Retina (tissue), 1 donor: ENCODE data around the gene SGMS2.

Experiments
- DNase-seq: peaks from one replicate; pipeline ENCODE4 v3.0.0-alpha.2; 2016

Gene SGMS2

GRCh38 chr4:107824350-107825071 lies at the start of gene SGMS2:
Gene SGMS2, plus strand, starts transcription at chr4:107824932. Its CDS starts 70,622 bp downstream, at chr4:107895554.
- peak; percentile 84 for DNase-seq

- DNase-seq = no peak
These were observed 46.8 kb upstream of the SGMS2 start for GRCh38 chr4:107777890-107778289.

GRCh38 chr4:107778784-107779530 lies 45.8 kb upstream of the SGMS2 start:
- DNase-seq = no peak

DNA sequence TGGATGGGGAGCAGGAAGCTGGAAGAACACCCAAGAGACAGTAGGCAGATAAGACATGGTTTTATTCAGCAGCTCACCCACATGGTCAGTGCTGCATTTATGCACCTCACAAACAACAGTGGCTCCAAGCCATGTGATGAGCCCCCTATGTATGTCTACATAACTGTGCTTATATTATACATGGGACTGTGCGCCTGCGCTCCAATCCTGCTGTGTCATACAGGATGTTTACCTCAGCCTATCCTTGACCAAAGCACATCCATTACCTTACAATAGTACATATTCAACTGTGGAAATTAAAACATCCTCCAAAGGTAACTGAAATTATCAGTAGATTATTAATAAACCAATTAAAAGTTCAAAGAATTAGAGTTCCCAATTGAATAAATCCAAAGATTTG lies 44.1 kb upstream of the SGMS2 start:
- peak; percentile 14 for DNase-seq

DNA sequence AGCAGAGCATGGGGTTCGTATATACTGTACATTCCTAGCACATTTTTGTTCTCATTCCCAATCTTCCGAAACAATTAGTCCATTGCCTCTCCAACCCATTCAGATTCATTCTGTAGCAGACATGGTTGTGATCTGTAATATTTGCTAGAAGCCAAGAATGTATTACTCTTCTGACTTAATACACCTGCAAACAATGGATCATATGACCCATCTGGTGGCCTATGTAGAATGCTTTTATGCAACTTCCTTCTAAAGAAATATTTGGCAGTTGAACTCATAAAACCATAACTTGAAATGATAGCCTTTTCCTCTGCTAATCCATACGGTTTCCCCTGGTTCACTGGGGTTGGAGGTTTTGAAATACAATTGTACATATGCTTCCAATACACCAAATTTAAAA lies 32.8 kb upstream of the SGMS2 start:
- DNase-seq = no peak

DNA sequence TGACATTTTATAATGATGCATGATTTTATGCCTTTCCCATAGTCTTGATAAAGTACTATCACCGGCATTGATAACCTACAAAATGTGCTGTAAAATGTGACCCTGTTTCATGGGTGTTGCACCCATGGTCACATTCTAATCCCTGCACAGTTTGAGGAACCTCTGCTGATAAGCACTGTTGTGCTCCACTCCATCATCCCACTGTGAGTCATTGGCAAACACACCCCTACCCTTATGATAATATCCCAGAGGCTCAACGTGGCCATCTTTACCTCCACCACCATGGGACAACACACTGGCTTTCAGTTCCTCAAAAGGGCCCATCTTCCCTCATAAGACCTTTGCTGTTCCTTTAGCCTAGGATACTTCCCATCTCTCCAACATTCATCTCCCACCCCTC lies 32.0 kb upstream of the SGMS2 start:
- no peak for DNase-seq

GRCh38 chr4:107793996-107794395 lies 30.7 kb upstream of the SGMS2 start:
- DNase-seq = no peak

GRCh38 chr4:107799669-107800450 lies 24.9 kb upstream of the SGMS2 start:
- no peak for DNase-seq

DNA sequence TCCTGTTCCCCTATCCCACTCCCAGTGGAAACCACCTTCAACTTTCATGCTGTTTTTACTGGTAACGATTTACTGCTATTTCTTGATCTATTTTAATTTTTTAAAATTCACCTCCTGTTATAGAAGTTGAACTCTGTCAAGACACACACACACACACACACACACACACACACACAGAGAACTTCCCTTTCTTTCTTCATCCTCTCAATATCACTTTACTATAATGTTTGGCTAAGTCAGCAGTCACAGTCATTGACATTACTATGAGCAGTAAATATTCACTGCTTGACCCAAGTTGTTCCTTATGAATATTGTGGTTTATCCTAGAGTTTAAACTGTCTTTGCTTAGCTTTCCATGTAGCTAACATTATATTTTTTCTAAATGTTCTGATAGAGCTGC lies 24.0 kb upstream of the SGMS2 start:
- DNase-seq = no peak

DNA sequence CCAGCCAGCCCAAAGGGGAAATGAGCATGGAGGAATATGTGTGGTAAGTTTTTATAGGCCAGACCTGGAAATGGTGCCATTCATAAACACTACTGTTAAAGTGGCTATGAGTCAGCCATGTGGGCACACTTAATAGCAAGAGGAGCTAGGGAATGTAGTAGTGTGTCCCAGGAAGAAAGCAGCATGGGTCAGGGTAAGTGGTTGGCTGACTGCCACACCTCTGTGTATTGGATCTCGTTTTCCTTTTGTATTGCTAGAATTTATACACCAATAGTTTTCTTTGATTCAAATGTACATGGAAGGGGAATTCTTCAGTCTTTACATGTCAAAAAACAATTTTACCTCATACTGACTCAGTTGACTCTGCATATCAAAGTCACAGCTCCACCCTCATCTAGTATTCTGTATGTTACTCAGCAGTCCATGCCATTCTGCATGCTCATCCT lies 22.9 kb upstream of the SGMS2 start:
- no peak for DNase-seq

DNA sequence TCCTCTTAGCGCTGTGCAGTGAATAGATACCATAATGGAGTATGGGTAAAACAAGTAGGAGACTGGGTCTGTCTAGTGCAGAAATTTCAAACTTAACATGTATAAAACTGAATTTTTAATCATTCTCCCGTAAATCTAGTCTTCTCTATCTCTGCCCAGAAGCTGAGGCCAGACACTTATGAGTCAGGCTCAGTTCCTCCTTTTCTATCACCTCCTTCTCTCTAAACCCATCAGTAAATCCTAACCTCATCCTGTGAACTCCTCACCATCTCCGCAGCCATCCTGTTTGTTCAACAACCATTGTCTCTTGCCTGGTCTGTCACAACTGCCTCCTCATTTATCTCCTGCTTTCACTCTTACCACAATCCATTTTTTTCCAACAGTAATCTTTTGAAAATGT lies 19.8 kb upstream of the SGMS2 start:
- no peak for DNase-seq

GRCh38 chr4:107806196-107806595 lies 18.5 kb upstream of the SGMS2 start:
- DNase-seq = no peak

DNA sequence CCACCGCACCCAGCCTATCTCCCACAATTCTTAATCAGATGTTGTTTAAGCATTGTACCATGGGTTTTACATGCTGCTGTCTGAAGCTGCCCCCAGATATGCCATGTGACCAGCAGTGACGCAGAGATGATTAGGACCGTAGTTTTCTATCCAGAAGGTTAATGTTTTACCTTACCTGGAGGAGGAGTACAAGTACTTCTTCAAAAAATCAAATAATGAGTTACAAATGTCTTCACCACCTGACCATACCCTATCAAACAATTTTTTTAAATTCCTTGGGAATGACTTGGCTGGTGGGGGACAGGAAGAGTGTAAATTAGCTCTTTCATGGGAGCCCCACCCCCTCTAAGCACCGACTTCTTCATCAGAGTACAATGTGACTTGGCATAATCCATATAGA lies 16.2 kb upstream of the SGMS2 start:
- no peak for DNase-seq

GRCh38 chr4:107809210-107809609 lies 15.5 kb upstream of the SGMS2 start:
- no peak for DNase-seq

DNA sequence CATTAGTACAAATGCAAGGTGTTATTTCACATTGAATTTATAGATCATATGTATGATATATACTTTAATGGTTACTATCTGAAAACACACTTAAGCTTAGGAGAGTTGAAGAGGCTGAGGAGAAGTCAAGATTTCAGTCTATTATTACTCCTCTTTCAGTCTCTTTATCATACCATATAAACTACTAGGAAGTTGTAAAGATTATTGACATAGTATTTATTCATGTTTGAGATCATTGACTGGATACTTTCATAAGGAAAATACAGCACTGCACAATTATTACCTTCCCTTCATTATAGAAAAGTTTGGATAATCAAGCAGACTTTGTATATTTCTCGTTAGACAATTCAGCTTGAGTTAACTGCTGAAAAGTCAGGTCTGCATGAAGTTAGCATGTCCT lies 10.0 kb upstream of the SGMS2 start:
- DNase-seq = no peak

- no peak for DNase-seq
These were observed 9.6 kb upstream of the SGMS2 start for GRCh38 chr4:107815158-107815557.

GRCh38 chr4:107818301-107818910 lies 6.3 kb upstream of the SGMS2 start:
- DNase-seq = no peak

- no peak for DNase-seq
These were observed 822 bp upstream of the SGMS2 start for GRCh38 chr4:107823870-107824349.

GRCh38 chr4:107825072-107825824 lies 516 bp downstream of the SGMS2 start:
- DNase-seq = peak; percentile 83

GRCh38 chr4:107826421-107826980 lies 1.8 kb downstream of the SGMS2 start:
- DNase-seq = peak; percentile 2

GRCh38 chr4:107828315-107829090 lies 3.8 kb downstream of the SGMS2 start:
- DNase-seq = no peak
